Measurements from ENCODE around the gene KCNN2. TPM values are rescaled to one million over a fixed set of nuclear protein-coding genes. Genes with fewer than 3 reads are reported as not detected.

Gene KCNN2
- total RNA-seq, 2 donors from 2014 or later, result not detected

- no peak overlapping the region for H3K4me3 ChIP-seq
- H3K9me3 ChIP-seq, result no peaks in the 10 kb centered on the region
- no peaks in the 10 kb centered on the region for H3K4me1 ChIP-seq (ENCODE audit: control insufficient read depth in 1 of 2, low read depth in 2 of 2)
- no peak for TF ChIP-seq CTCF (IDR thresholded peaks at IDR 0.05)
- no peak for DNase-seq (ENCODE audit: low spot score)
- ATAC-seq (ENCODE audit: insufficient number of reproducible peaks, low FRiP score, low read depth), result no peak
- no peaks in the 10 kb centered on the region for H3K27me3 ChIP-seq (replicated peaks; ENCODE audit: insufficient read depth)
- no peak overlapping the region for H3K27ac ChIP-seq
- H3K36me3 ChIP-seq, result no peaks in the 10 kb centered on the region
These were observed 162.4 kb downstream of the KCNN2 start for GRCh38 chr5:114524221-114524620.

- H3K27me3 ChIP-seq (replicated peaks; ENCODE audit: insufficient read depth), result no peaks in the 10 kb centered on the region
- no peaks in the 10 kb centered on the region for H3K9me3 ChIP-seq
- H3K4me3 ChIP-seq, result no peak overlapping the region
- ATAC-seq (ENCODE audit: insufficient number of reproducible peaks, low FRiP score, low read depth), result no peak
- no peaks in the 10 kb centered on the region for H3K4me1 ChIP-seq (ENCODE audit: control insufficient read depth in 1 of 2, low read depth in 2 of 2)
- H3K27ac ChIP-seq, result no peak overlapping the region
- no peak for DNase-seq (ENCODE audit: low spot score)
- no peak for TF ChIP-seq CTCF (IDR thresholded peaks at IDR 0.05)
- H3K36me3 ChIP-seq, result no peaks in the 10 kb centered on the region
These were observed 182.7 kb downstream of the KCNN2 start for GRCh38 chr5:114544561-114544960.

Measured in thoracic aorta (tissue), 2 donors.